Fibroblast of peridontal ligament (primary cell): ENCODE data around the gene TMC7.
A peak's percentile ranks its signal among the peaks of the same experiment; 100 is the strongest.

Source experiments
- DNase-seq: peaks from one replicate; pipeline ENCODE4 v3.0.0-alpha.2; 2010; ENCODE audit errors: extremely low read depth

The TMC7 gene

GRCh38 chr16:19029980-19030379 is 46.2 kb downstream of the TMC7 start:
- DNase-seq = no peak

DNA sequence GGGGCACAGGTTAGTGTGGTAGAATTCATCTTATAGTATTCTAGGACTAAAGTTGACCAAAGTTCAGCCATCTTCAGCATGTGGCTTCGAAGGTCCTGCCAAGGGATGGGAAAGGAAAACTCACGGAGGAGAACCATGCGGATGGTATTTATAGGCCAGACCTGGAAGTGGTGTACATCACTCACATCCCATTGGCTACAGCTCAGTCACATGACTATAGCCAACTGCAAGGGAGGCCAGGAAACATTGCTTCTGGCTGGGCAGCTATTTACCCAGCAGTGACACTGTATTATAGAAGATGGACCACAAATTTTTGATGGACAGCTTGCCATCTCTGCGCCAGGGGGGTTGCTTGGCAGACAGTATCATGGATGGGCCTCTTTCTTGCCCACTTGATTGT is 48.0 kb downstream of the TMC7 start:
- no peak for DNase-seq

GRCh38 chr16:19033761-19034160 is 50.0 kb downstream of the TMC7 start:
- no peak for DNase-seq

- DNase-seq = no peak
These were observed 56.7 kb downstream of the TMC7 start for GRCh38 chr16:19040400-19040799.

GRCh38 chr16:19044769-19045168 is 61.0 kb downstream of the TMC7 start:
- DNase-seq = no peak

DNA sequence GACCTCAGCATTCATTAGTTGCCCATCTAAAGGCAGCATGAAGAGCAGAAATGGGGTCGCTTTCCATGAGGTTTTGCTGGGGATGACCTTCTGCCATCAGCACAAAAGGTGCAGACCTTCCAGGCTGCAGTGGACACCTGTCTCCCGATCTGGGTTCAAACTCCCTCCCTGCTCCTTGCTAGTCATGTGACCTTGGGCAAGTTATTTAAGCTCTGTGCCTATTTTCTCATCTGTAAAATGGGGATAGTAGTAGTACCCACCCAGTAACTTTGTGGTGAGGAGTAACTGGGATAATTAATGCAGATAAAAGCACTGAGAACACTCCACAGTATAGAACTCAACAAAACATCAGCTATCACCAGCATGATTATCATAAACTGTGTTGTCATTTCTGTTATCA is 62.3 kb downstream of the TMC7 start:
- DNase-seq = no peak

DNA sequence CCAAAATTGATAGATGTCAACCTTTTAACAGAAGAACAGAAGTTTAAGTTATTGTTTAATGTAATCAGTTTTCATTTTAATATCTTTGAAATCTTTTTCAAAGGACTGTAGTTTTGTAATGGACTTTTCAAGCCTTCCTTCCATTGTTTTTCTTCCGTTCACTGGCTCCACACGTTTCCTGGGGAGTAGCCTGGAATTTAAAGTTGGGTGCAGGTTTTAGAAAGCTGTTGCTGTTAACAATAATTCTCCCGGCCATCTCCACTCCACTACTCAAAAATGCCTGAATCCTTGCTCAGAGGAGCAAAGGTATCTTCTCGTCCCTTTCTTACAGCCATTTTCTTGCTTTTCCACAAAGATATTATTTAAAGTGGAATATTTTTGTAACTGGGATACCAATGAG is 79.0 kb downstream of the TMC7 start:
- DNase-seq = no peak

- no peak for DNase-seq
These were observed 83.2 kb downstream of the TMC7 start for GRCh38 chr16:19066988-19067348.

DNA sequence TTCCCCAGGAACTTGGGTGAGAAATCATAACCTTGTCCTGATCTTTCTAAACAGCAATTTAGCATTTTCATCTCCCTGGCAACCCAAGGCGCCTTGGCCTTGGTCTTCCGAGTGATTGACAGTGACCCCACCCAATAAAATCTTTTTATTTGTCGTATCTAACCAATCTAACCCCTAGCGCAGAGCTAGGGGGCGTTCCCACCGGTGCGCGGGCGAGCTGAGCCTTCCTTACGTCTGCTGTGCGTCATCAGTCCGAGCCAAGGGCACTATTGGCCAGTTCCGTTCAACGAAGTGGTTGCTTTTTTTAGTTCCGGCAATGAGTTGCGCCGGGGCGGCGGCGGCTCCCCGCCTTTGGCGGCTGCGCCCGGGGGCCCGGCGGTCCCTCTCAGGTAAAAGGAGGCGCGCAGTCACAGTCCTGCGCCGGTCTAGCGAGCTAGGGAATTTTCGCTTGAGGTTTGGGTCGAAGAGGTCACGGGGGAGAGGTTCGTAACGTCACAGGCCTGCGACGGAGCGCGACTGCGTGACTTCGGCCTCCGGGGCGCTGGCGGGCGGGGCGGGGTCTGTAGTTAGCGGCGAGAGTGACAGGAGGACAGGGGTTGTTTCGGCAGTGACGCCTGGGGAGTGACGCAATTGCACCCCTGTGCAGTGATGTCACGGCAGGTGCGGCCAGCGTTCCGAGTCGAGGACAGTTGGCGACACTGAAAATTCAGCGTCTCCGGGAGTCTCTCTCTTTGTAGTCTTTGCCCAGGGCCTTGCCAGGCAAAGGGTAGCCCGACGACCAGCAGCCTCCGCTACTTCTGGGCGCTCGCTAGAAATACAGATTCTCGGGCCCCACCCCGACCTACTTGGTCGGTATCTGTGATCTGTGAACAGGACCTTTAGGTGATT is 83.9 kb downstream of the TMC7 start, which contains the start of gene COQ7:
Gene COQ7, plus strand, starts transcription at position 266 of the 888 bp plus-strand sequence. Its CDS starts 51 bp downstream, at position 317.
- peak; percentile 100 for DNase-seq

DNA sequence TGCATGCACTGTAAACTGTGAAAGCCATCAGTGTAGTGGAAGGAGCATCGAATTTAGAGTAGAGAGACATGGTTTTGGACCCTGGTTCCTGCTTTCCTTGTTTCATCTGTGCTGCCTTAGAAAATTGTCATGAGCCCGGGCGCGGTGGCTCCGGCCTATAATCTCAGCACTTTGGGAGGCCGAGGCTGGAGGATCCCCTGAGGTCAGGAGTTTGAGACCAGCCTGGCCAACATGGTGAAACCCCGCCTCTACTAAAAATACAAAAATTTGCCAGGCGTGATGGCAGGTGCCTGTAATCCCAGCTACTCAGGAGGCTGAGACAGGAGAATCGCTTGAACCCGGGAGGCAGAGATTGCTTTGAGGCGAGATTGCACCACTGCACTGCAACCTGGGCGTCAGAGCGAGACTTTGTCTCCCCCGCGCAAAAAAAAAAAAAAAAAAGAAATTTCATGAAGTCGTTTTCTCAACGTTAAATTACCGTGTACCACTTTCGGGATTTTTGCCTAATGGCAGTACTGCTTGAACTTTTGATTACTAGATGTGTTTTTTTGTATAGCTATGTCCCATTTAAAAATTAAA is 84.6 kb downstream of the TMC7 start:
- DNase-seq = no peak

DNA sequence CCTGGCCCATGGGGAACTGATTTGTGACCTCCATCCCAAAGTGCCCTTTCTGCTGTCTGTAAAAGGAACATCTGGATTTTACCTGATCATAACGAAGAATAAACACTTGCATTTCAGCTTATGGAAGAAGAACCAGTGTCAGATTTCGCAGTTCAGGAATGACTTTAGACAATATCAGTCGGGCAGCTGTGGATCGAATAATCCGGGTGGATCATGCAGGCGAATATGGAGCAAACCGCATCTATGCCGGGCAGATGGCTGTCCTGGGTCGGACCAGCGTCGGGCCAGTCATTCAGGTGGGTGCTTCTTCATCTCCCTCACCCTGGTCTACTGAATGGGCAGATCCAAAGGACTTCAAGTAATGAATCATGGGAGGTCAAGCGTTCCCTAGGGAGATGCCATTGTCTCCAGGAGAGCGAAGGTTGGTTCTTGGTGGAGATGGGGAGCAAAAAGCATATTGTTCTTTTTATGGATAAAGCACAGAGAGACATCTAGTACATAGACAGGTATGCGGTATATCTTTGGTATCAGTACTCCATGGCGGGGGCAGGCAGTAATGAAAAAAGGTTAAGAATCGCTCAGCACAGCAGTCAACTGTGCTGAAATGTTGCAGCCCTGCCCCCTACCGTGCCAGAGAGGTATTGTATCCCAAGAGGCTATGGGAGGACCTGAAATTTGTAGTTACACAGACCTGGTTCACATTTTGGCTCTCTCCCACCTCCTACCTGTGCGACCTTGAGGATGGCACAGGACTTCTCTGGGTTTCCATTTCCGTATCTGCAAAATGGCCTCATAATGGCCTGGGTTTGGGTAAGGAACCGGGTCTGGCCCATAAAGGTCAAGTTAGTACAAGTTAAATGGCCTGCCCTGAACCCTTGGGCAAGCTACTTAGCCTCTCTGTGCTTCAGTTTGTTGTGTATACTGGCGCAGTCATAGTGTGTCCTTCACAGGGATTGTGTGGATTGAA is 88.4 kb downstream of the TMC7 start:
- peak; percentile 65 for DNase-seq

- no peak for DNase-seq
These were observed 89.6 kb downstream of the TMC7 start for GRCh38 chr16:19073344-19073743.

DNA sequence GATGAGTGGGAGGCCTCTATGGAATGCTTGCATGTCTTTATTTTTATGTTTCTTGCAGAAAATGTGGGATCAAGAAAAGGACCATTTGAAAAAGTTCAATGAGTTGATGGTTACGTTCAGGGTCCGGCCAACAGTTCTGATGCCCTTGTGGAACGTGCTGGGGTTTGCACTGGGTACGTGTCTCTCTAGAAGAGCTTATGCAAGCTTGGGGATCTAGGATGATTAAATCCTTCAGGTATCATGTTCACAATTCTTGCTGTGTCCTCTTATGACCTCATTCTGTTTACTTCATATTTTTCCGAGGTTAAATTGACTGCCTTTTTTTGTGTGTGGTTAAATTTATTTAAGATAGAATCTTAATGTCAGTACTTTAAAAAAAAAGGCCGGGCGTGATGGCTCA is 90.1 kb downstream of the TMC7 start:
- DNase-seq = no peak

GRCh38 chr16:19075511-19075910 is 91.8 kb downstream of the TMC7 start:
- DNase-seq = no peak

DNA sequence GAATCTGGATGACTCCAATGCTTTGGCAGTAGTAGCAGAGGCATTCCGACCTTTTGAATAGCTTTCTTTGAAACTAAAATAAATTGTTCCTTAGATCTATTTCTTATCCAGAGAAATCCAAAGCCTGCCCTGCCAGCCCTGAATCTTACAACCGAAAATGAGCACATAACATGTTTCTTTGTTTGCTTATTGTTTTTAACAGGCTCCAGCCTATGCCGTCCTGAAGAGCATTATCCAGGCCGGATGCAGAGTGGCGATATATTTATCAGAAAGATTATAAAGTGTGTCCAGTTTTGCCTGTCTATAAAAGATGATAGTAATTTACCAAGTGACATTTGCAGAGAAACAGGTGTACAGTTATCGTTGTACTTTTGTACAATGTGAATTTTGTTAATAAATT is 94.1 kb downstream of the TMC7 start:
- no peak for DNase-seq

GRCh38 chr16:19083670-19084069 is 99.9 kb downstream of the TMC7 start:
- no peak for DNase-seq

- no peak for DNase-seq
These were observed 100.4 kb downstream of the TMC7 start for GRCh38 chr16:19084139-19084538.

GRCh38 chr16:19084879-19085278 is 101.1 kb downstream of the TMC7 start:
- DNase-seq = no peak

DNA sequence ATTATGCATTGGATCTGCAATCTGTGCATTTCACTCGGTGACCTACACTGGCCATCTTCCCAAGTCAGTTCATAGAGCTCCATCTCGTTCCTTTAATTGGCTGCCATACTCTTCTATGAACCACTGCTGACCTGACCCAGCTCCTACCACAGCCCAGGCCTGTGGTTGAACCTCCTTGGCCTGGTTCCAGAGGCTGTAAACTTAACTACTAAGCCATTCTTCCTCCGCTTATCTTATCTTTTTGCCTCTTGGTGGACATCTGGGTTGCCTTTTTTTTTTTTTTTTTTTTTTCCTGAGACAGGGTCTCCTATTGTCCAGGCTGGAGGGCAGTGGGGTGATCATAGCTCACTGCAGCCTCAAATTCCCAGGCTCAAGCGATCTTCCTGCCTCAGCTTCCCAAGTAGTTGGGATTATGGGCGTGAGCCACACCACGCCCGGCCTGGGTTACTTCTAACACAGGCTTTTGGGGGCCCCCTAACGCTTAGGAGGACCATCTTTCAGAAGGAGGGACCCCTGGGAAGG is 102.0 kb downstream of the TMC7 start:
- peak; percentile 15 for DNase-seq

DNA sequence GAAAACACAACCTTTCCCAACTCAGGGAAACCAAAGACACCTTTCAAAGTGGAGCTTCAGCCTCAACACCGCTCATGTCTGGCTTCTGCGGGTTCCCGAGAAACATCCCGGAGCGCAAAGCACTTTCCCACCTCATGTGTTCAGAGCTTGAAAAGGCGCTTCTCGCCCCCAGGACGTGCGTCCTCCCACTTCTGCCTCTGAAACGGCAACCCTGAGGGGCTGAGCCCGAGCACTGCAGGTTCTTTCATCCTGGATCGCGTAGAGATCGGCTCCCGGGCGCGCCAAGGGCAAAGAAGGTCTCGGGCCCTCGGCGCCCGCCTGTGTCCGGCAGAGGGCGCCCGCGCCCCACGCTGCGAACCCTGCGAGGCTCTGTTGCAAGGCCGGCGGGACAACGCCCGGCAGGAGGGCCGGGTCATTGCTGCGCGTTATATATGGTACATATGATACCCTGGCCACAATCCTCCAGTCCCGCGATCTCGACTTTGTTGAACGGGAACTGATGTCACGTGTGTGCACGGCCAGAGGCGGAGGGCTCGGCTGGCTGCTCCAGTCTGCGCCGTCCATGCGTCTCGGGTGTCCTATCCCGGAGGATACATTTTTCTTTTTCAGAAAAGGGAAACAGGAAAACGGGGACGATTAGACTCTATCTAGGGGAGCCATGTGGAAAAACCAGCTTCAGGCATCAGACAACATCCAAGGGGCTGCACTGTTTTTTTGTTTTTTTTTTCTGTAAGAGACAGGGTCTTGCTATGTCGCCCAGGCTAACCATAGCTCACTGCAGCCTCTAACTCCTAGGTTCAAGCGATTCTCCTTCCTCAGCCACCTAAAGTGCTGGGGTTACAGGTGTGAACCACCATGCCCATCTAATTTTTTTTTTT is 102.8 kb downstream of the TMC7 start:
- peak; percentile 91 for DNase-seq

GRCh38 chr16:19088341-19088916 is 104.7 kb downstream of the TMC7 start:
- DNase-seq = no peak
